GM12891 (cell line): ENCODE data around the gene ELAVL2.

Experiments used
- PAX5 ChIP-seq: IDR thresholded peaks from 2 replicates; pipeline ENCODE4 v1.6.1; 2011; ENCODE audit warnings: low read length, moderate library complexity, mild to moderate bottlenecking; ENCODE audit not compliant: insufficient read depth, severe bottlenecking
- POLR2A ChIP-seq: IDR thresholded peaks from 2 replicates; pipeline ENCODE4 v1.6.1; 2011; ENCODE audit warnings: low read depth, low read length, control low read depth
- POLR2AphosphoS5 ChIP-seq: IDR thresholded peaks from 2 replicates; pipeline ENCODE4 v1.6.1; 2011; ENCODE audit warnings: low read depth, low read length, control low read depth
- POU2F2 ChIP-seq: IDR thresholded peaks from 2 replicates; pipeline ENCODE4 v1.6.1; 2011; ENCODE audit warnings: low read depth, mild to moderate bottlenecking, control low read depth, low read length, moderate library complexity
- SPI1 ChIP-seq: IDR thresholded peaks from 2 replicates; pipeline ENCODE4 v1.6.1; 2011; ENCODE audit warnings: low read depth, low read length, control low read depth
- TAF1 ChIP-seq: IDR thresholded peaks from 2 replicates; pipeline ENCODE4 v1.6.1; 2011; ENCODE audit warnings: low read depth, low read length, control low read depth

DNA sequence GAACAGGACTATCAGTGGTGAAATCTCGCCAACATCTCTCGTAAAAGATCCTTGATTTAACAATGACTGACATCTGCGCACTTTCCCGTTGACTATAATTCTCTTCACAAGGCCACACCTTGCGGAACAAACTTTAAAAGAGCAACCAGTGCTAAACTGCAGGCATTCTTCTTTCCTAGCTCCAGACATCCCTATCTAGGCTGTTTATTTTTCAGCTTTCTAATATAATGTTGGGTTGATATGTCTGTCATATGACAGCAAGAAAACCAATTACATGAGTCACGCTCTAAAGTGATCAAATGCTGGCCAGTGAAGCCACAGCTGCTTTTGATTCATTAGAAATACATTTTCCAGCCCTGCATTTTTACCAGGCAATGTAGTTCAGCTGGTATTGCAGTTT is 162.5 kb downstream of the ELAVL2 start:
- TF ChIP-seq POLR2A: no peak
- no peak for TF ChIP-seq POLR2AphosphoS5
- TF ChIP-seq TAF1: no peak
- no peak for TF ChIP-seq PAX5
- no peak for TF ChIP-seq POU2F2
- TF ChIP-seq SPI1: no peak
